KG1 (cell line): Measurements from ENCODE around the gene CRELD2.
A peak's percentile ranks its signal among the peaks of the same experiment; 100 is the strongest.

Experiments used
- DNase-seq: peaks from one replicate; lab custom pipeline; 2025; lab: John Stamatoyannopoulos, UW

The CRELD2 gene

DNA sequence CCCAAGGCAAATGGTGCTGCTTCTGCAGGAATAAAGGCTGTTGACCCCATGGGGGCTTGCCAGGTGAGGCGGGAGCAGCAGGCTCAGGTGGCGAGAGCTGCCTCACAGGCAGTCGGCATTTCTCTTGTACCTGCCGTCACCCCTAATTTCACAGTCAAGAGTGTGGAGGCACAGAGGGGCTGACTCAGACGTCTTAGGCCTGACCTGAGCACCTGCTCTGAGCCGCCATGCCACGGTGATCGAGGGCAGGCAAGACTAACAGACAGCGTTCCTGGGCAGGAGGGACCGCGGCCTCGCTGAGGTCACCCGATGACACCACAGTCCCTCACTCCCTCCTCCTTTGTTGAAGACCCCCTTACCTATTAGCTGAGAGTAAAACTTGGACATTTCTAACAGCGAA lies 5.4 kb upstream of the CRELD2 start:
- no peak for DNase-seq

DNA sequence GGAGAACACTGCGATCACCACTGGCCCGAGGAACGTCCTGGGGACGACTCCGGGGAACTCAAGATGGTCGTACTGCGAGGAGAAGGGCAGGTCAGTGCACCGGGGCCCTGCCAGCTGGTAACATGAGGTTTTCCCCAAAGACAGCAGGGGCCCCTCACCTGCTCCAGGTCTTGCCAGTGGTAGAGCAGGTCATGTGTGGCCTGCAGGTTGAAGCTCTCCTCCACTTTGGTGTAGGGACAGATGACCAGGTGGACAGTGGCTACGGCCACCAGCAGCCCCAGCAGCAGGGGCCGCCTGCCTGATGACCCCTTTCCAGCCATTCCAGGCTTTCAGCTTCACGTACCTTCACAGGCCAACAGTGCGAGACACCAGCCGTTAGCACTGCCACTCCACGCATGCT lies 5.0 kb upstream of the CRELD2 start:
- no peak for DNase-seq

DNA sequence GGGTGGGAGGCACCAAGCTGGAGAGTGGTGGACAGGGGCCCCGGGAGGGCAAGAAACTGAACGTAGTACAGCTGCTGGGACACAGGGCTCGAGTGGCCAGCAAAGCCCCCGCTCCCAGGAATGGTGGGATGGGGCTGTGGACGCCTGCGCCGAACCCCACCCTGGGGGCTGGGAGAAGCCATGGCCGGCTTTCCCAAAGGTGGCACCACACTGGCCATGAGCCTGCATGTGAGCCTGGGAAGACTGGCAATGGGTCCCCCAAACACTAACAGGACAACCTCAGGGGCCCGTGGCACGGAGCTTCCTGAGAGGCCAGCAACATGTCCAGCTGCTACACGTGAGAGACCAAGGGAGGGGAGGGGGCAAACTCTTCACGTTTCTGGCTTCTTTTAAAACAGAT lies 4.2 kb upstream of the CRELD2 start:
- no peak for DNase-seq

DNA sequence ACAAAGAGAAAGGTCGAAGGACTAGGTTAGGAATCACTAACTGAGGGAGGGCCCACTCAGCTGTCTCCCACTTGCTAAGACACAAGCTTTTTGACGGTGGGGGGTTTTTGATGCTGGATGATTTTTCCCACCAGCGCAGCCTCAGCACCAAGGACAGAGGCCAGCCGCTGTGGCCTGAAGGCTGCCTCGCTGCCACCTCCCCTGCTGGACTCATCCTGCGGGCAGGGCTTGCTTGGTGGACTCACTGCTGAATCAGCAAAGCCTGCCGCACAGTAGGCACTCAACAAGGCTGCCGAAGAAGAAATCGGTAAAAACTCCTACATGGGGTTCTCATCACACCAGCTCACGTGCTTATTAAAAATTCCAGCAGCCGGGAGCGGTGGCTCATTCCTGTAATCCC lies 2.8 kb upstream of the CRELD2 start:
- no peak for DNase-seq

DNA sequence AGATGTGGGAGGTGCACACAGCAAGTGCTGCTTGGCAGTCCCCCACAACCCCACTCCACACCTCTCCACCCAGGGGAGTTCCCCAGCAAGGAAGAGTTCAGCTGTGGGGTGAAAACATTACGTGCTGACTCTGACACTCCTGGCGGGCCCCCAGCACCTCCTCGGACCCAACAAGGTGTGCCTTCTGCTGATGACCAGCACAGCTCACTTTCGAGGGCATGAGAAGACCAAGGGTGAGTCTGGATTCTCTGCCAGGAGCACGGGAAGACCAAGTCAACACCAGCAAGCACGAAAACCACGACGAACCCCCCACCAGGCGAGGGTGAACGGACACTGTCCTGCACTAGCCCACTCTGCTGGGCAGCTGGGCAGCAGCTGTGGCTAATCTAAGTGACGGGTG lies 1.6 kb upstream of the CRELD2 start:
- DNase-seq, result no peak

DNA sequence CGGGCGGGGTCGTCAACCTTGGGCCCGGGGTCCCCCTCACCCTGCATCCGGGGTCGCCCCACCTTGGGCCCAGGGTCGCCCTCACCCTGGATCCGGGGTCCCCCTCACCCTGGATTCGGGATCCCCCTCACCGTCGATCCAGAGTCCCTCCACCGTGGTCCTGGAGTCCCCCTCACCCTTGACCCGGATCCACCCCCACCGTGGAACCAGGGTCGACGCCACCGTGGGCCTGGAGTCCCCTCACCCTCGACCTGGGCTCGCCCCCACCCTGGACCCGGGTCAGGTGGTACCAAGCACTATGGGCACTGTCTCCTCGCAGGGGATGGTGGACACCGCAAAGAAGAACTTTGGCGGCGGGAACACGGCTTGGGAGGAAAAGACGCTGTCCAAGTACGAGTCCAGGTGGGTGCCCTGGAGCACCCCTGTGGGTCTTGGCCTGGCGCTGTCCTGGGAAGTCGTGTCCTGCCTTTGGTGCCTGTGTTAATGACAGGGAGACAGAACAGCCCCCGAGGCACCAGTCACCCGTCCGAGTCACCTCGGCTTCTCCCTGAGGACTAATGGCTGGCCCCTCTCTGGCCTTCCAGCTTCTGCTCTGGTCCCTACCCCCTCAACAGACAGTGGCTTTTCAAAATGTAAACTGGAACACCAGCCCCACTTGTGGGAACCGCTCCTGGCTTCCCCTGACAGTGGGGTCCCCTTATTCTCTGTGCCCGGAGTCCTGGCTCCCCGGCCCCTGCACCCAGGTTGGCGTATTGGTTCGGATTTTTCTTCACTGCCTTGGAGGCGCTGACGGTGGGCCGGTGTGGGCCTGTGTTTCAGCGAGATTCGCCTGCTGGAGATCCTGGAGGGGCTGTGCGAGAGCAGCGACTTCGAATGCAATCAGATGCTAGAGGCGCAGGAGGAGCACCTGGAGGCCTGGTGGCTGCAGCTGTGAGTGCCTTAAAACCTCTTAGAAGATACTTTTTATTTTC lies 762 bp downstream of the CRELD2 start:
- DNase-seq, result no peak

DNA sequence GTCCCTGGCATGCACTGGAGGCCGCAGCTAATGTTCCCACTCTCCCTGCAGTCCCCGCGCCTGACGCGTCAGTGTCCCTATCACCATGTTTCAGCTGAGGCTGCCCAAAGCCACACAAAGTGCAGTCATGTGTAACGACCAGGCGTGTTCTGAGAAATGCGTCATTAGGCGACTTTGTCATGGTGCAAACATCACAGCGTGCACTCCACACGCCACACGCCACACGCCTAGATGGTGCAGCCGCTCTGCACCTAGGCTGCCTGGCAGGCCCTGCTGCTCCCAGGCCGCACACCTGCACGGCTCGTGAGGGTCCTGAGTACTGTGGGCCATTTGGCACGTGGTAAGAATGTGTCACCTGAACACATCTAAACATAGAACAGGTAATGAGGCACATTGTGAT lies 2.4 kb downstream of the CRELD2 start:
- no peak for DNase-seq

DNA sequence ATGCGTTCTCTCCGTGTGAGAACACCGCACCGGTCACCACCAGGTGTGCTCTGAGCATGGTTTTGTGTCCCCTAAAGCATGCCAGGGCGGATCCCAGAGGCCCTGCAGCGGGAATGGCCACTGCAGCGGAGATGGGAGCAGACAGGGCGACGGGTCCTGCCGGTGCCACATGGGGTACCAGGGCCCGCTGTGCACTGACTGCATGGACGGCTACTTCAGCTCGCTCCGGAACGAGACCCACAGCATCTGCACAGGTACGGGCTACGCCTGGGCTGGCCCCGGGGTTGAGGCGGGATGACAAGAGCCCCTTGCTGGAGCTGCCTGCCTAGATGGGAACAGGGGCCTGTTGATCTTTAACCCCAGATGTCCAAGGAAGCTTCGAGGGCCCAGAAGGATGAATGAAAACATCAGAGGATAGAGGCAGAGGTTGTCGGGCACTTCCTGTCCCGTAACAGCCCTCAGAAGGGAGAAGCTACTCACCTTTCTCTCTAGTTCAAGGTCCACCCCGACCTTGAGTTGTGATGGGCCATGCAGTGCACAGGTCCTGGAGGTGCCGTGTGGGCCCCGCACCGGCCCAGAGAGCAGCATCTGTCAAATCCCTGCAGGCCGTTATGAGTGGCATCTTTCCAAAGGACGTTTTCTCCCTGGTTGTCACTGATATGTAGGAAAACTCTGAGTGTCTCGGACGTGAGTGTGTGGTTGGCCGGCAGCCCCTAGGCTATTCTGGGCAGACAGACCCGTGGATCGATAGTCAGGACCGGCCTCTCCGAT lies 3.3 kb downstream of the CRELD2 start:
- DNase-seq, result no peak

DNA sequence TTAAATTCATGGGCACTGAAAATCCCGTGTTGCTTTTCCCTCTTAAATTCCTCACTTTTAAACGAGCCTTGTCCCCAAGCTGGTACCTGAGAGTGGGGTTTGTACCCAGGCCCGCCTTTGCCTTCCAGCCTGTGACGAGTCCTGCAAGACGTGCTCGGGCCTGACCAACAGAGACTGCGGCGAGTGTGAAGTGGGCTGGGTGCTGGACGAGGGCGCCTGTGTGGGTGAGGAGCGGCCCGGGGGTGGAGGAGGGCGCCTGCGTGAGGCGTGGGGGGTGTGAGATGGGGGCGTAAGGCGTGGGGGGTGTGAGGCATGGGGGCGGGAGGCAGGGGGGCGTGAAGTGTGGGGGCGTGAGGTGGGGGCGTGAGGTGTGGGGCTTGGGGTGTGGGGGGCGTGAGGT lies 4.0 kb downstream of the CRELD2 start:
- no peak for DNase-seq

DNA sequence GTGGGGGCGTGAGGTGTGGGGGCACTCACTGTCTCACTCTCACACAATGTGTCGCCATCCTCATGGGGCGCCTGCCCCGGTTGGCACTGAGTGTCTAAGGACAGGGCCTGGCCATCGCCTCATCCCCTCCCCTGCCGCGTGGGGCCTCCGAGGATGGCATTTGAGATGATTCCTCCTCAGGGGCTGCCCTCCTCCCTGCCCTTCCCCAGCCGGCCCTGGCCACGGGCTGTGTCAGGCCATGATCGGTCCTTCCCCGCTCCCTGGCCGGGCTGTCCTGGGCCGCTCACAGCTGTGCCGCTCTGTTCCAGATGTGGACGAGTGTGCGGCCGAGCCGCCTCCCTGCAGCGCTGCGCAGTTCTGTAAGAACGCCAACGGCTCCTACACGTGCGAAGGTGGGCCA lies 4.5 kb downstream of the CRELD2 start:
- no peak for DNase-seq

DNA sequence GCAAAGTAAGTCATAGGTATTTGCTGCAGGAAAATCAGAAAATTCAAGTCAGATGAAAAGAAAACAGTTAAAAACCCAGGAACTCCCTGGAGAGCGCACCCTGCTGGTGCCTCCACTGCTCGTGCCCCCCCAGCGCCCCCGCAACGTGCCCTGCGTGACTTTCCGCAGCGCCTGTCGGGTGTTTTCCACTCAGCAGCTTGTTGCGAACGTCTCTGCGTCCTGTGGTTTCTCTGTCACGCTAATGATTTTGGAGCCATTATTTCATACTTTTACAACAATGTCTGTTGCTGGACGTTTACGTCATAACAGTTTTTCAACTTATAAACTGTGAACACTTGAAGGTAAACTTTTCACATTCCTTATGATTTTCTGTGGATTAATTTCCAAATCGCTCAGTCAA lies 5.0 kb downstream of the CRELD2 start:
- DNase-seq, result no peak

DNA sequence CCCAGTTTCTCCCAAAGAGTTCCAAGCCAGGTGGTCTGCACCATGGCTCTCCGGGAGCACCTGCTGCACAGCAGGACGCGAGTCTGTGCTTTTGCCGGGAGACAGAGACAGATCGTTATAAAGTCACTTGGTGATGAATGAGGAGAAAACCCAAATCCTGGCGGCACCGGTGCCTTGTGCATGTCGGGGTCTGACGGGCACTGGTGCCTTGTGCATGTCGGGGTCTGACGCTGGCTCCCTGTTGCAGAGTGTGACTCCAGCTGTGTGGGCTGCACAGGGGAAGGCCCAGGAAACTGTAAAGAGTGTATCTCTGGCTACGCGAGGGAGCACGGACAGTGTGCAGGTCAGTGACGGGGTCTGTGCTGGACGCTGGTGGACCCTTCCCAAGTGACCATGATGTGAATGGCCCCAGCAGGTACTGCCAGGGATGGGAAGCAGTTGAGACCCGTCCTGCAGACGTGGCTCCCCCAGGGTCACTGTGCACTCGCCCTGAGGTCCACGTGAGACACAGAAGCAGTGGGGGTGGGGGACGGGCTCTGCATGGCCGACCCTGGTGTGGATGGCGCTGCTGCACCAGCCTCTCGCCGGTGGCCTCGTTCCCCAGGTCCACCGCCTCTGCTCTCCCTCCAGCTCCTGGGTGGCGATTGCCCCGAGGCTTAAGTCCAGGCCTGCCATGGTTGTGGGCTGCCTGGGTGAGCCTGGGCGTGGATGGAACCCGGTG lies 5.8 kb downstream of the CRELD2 start:
- no peak for DNase-seq

DNA sequence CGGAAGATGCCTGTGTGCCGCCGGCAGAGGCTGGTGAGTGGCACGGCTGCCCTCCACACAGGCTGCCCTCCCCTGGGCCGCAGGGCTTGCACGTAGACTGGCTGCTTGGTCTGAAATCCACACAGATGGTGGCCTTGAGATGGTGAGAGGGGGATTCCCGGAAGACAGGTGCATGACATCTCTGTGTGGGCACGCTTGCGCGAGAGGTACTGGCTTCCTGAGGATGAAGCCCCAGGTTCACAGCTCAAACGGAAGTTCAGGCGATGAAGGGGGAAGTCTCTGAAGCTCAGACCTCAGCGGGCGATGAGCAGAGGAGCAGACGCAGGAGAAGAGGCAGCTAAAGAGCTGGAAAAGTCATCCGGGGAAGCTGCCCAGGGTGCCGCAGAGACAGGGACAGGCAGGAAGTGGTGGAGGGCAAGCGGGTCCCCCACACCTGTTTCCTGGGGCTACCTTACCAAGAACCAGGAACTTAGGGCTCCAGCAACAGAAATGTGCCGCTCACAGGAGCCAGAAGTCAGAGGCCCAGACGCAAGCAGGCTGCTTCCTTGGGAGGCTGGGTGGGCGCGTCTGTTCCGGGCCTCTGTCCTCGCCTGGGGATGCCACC lies 7.2 kb downstream of the CRELD2 start:
- DNase-seq, result peak; percentile 78

DNA sequence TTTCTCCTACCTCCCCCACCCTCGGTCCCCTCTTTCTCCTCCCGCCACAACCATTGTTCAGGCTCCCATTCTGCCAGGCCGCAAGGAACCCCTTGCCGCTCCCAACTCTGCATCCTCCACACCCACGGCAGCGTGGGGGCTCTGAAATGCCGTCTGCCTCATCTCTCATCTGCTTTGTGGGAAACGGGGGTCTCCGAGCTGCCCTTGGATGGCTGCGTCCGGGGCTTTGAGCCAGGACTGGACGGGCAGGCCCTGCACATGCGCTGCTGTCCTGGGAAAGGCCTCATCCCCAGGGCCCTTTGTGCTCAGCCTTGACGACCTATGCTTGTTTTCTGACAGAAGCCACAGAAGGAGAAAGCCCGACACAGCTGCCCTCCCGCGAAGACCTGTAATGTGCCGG lies 8.5 kb downstream of the CRELD2 start:
- DNase-seq, result no peak

DNA sequence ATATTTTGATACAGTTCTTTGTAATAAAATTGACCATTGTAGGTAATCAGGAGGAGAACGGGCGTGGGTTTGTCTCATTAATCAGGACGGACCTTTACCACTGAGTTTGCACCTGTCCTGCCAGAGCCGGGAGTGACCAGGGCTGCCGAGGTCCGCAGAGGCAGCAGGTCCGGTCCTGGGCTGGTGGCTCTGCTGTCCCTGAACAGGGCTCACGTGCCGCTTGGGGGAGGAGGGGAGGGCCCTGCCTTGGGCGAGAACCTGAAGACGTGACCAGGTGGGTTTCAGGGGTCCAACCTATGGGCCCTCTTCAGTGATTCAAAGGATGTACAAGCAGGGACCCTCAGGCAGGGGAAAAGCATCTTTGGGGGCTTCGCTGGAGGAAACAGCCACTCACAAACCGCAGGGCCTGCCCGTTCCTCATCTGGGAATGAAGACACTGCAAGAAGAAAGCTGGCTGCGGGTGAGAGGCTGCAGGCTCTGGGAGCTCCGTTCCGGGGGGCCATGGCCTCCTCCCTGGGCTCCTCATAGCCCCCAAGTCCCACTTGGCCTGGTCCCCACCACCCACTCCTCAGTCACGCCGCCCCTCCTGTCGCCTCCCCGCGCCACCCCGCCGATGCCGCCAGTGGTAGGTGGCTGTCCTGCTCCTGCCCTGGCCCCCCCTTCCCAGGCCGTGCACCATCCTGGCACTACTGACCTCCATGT lies 9.2 kb downstream of the CRELD2 start:
- DNase-seq, result no peak

DNA sequence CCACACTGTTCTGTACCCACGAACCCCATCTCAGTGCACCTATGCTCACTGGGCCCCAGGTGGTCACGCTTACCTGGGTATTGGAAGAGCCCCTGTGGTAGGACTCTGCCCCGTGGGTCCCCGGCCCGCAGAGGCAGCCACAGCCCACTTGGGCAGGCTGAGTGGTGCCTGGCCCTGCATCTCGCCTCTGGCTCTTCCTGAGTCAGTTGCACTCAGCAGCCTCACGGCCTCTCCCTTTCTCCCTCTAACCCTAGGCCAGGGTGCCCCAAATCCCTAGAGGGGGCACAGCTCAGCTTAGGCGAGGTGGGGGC lies 9.7 kb downstream of the CRELD2 start:
- no peak for DNase-seq

DNA sequence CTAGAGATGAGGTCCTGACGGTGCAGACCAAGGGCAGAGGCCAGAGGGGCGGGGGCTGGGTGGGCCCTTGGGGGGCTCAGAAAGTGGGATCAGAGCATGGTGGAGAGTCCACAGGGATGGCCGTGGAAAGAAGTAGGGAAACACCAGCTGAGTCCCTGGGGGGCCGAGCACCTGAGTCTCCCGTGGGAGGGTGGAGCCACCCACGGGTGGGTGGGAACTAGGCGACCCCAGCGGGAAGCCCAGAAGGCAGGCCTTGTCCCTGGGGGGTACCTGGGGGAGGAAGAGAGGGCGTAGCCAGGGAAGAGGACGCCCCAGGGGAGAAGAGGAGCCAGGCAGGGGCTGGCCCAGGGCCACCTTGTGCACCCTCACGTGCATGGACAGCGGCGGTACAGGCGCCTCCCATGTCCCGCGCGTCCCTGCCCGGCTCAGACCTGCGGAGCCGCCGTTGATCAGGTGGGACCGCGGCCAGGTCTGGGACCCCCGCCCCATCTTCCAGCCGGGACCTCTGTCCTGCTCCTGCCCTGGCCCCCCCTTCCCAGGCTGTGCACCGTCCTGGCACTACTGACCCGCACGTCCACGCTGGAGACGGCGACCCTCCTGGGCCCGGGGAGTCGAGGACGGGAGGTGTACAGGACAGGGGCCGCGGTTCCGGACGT lies 10.2 kb downstream of the CRELD2 start:
- DNase-seq, result no peak

DNA sequence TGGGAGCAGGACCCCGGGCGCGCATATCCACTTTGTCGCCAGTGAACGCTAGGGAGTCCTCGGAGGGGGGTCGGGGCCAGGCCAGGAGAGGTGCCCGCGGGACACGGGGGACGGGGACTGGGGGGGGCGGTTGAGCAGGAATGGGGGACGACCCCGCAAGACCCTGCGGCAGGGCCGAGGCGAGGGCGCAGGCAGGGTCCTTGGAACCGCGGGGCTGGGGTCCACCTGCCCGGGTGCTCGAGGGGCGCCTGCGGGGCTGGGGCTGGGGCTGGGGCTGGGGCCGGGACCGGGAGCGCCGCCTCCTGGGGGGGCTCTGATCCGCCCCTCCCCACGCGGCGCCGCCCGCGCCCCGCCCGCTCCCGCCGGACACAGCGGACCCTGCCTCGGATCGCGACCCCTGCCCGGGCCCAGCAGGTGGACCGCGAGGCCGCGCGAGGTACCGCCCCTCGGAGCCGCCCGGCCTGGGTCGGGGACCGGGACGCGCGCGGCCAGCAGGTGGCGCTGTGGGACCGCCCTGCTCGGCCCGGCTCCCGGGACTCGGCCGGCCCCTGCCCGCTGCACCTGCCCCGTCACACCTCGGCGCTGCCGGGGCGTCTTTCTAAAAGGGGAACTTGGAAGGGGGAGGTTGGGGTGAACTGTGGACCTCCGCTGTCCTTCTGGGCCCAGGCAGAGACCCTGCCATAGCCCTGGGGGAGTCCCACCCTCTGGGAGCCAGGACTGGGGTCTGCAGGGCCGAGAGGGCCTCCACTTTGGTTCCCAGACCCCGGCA lies 11.0 kb downstream of the CRELD2 start:
- no peak for DNase-seq

DNA sequence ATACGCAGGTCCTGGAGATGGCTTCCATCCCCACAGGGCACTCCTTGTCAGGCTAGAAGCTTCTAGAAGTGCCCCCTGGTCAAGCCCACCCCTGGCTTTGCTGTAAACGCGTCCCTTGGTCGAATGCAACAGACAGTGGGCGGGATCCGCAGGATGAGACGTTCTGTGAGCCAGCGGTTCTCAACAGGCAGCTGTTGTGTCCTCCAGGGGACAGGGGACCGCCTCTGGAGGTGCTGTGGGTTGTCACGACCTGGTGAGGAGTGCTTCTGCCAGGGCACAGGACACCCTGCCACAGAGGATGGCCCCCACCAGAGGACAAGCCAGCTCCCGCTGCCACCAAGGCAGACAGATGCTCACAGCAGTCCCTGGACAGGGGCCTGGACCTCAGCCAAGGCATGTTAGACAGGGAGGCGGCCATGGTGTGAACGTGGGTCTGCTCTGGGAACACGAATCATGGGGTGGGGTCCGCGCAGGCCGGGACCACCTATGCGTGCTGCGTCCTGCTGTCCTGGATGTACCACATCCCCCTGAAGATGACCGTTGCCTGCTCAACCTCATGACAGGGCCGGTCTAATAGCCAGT lies 11.7 kb downstream of the CRELD2 start:
- no peak for DNase-seq
